Measurements from ENCODE around the gene KRT3. TPM values are rescaled to one million over a fixed set of nuclear protein-coding genes. Genes with fewer than 3 reads are reported as not detected.
"Not testable (repeated sequence)": the region's sequence is repeated elsewhere in the genome, so short reads cannot be mapped to it uniquely, and the experiment has no call there.

Gene KRT3
- polyA plus RNA-seq, 2 donors: 1.9 to 2.4 TPM

DNA sequence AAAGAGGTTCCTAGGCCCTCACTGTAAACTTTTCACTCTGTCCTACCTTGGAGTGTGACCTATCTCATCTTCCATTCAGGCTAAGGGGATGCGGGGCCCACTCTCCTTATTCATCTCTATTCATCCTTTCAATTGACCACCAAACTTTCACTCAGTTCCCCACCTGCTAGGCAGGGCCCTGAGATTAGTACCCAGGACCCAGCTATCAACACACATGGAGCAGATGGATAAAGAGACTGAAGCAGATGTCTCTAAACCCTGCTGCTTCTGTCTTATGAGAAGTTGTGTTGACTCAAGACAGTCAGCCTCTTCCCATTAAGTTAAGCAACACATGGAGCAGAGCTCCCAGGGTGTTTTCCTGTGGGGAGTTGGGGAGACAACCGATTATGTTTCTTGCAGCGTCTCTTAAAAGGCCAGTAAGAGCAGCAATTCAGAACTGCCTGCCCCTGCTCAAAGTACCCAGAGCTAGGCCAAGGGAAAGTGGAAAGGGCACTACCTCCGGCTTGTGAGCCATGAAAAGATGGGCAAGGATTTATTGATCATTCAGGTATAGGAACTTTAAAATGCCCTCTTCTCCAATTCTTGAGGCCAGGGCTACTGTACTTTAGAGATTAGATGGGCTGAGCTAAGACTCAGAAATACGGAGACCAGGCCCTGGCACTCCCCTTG is 29.4 kb downstream of the KRT3 start:
- no peaks in the 10 kb centered on the region for H3K36me3 ChIP-seq (ENCODE audit: control insufficient read depth in 2 of 2, insufficient read depth in 2 of 2, low read length in 1 of 2)
- no peak overlapping the region for H3K4me3 ChIP-seq (ENCODE audit: low read depth in 1 of 2, low read length in 2 of 2)
- H3K4me1 ChIP-seq (ENCODE audit: control insufficient read depth in 2 of 2, insufficient read depth in 2 of 2, low read length in 1 of 2): no peaks in the 10 kb centered on the region
- peaks cover 0 to 4% of the 10 kb centered on the region in 2 donors for H3K9me3 ChIP-seq (ENCODE audit: control insufficient read depth in 2 of 2, insufficient read depth in 1 of 2, low read depth in 1 of 2, low read length in 1 of 2)
- no peaks in the 10 kb centered on the region for H3K27me3 ChIP-seq (ENCODE audit: control insufficient read depth in 1 of 2, insufficient read depth in 2 of 2, low read length in 2 of 2)
- 86 to 87% methylated on average over 5 of the region's 5 CpGs for WGBS, 2 donors
- no peak overlapping the region for H3K27ac ChIP-seq (ENCODE audit: low read depth in 2 of 2, low read length in 1 of 2)

DNA sequence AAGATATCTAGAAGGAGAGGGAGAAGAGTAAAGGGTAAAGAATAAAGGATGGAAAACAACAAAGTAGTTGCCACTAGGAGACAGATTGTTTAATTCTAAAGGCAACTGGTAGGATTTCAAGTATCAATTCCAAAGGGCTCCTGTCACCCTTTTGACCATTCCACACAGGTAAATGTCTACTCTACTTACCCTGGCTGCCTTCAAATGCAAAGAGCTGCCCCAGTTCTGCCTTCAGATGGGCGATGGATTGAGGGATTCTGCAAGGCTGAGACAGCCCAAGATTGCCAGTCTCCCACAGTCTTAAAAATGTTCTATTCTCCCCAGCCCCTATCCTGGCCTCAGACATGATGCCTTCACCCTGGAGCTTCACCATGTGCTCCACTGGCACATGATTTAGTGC is 30.2 kb downstream of the KRT3 start:
- H3K36me3 ChIP-seq (ENCODE audit: control insufficient read depth in 2 of 2, insufficient read depth in 2 of 2, low read length in 1 of 2): no peaks in the 10 kb centered on the region
- no peaks in the 10 kb centered on the region for H3K27me3 ChIP-seq (ENCODE audit: control insufficient read depth in 1 of 2, insufficient read depth in 2 of 2, low read length in 2 of 2)
- no peak overlapping the region for H3K4me3 ChIP-seq (ENCODE audit: low read depth in 1 of 2, low read length in 2 of 2)
- H3K4me1 ChIP-seq (ENCODE audit: control insufficient read depth in 2 of 2, insufficient read depth in 2 of 2, low read length in 1 of 2): no peaks in the 10 kb centered on the region
- WGBS, 2 donors: 65% methylated on average over 1 of the region's 1 CpG
- H3K27ac ChIP-seq (ENCODE audit: low read depth in 2 of 2, low read length in 1 of 2): no peak overlapping the region
- H3K9me3 ChIP-seq (ENCODE audit: control insufficient read depth in 2 of 2, insufficient read depth in 1 of 2, low read depth in 1 of 2, low read length in 1 of 2): peaks cover under 1 to 4% of the 10 kb centered on the region in 2 donors

GRCh38 chr12:52763991-52764390 is 31.9 kb downstream of the KRT3 start:
- H3K4me1 ChIP-seq (ENCODE audit: control insufficient read depth in 2 of 2, insufficient read depth in 2 of 2, low read length in 1 of 2): no peaks in the 10 kb centered on the region
- H3K4me3 ChIP-seq (ENCODE audit: low read depth in 1 of 2, low read length in 2 of 2): no peak overlapping the region
- H3K27ac ChIP-seq (ENCODE audit: low read depth in 2 of 2, low read length in 1 of 2): no peak overlapping the region
- peaks cover 4 to 12% of the 10 kb centered on the region in 2 donors for H3K9me3 ChIP-seq (ENCODE audit: control insufficient read depth in 2 of 2, insufficient read depth in 1 of 2, low read depth in 1 of 2, low read length in 1 of 2)
- H3K27me3 ChIP-seq (ENCODE audit: control insufficient read depth in 1 of 2, insufficient read depth in 2 of 2, low read length in 2 of 2): no peaks in the 10 kb centered on the region
- no peaks in the 10 kb centered on the region for H3K36me3 ChIP-seq (ENCODE audit: control insufficient read depth in 2 of 2, insufficient read depth in 2 of 2, low read length in 1 of 2)
- WGBS, 2 donors: 77% methylated on average over 2 of the region's 2 CpGs

DNA sequence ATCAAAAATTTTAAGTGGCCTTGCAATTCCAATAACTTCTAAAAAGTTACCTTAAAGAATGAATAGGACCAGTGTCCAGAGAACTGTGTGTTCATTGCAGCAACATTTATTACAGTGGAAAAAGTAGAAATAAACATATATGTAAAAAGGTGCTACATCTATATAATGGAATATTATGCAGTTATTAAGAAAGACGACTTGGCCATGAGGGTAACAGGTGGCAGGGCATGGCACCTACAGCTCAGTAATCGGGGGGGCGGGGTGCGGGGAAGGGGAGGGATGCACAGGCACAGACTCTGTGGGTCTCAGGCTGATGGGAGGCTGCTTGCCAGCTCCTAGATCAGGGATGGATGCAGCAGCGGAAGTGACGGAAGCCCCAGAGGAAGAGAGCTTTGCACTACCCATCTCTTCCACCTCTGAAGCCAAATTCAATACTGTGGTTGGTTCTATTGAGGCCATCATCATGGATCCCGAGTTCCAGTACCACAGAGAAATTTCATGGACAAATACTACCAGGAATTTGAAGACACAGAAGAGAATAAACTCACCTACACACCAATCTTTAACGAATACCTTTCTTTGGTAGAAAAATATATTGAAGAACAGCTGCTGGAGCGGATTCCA is 32.8 kb downstream of the KRT3 start:
- Histone ChIP-seq H3K4me1 (ENCODE audit: control insufficient read depth in 2 of 2, insufficient read depth in 2 of 2, low read length in 1 of 2) (no peaks in the 10 kb centered on the region), H3K9me3 (ENCODE audit: control insufficient read depth in 2 of 2, insufficient read depth in 1 of 2, low read depth in 1 of 2, low read length in 1 of 2) (peaks cover 4 to 12% of the 10 kb centered on the region in 2 donors), H3K36me3 (ENCODE audit: control insufficient read depth in 2 of 2, insufficient read depth in 2 of 2, low read length in 1 of 2) (no peaks in the 10 kb centered on the region), H3K4me3 (ENCODE audit: low read depth in 1 of 2, low read length in 2 of 2) (no peak overlapping the region), H3K27me3 (ENCODE audit: control insufficient read depth in 1 of 2, insufficient read depth in 2 of 2, low read length in 2 of 2) (no peaks in the 10 kb centered on the region), H3K27ac (ENCODE audit: low read depth in 2 of 2, low read length in 1 of 2) (no peak overlapping the region)
- WGBS, 2 donors: 77 to 80% methylated on average over 9 of the region's 9 CpGs

DNA sequence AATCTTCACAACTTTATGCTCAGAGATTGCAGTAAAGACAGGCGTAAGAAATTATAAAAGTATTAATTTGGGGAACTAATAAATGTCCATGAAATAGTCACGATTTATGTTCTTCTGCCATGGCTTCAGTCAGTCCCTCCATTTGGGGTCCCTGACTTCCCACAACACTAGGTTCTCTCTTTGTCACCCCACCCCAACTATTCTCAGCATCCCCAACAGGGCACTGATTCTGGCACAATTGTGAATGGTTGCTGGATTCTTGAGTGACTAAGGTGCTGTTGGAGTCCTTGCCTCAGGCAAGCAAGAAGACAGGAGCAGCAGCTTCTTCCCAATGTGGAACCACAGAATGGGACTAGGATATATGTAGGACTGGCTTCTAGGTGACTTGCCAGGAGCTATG is 34.1 kb downstream of the KRT3 start:
- Histone ChIP-seq H3K36me3 (ENCODE audit: control insufficient read depth in 2 of 2, insufficient read depth in 2 of 2, low read length in 1 of 2) (no peaks in the 10 kb centered on the region), H3K4me3 (ENCODE audit: low read depth in 1 of 2, low read length in 2 of 2) (no peak overlapping the region), H3K27me3 (ENCODE audit: control insufficient read depth in 1 of 2, insufficient read depth in 2 of 2, low read length in 2 of 2) (no peaks in the 10 kb centered on the region), H3K9me3 (ENCODE audit: control insufficient read depth in 2 of 2, insufficient read depth in 1 of 2, low read depth in 1 of 2, low read length in 1 of 2) (peaks cover 4 to 12% of the 10 kb centered on the region in 2 donors), H3K4me1 (ENCODE audit: control insufficient read depth in 2 of 2, insufficient read depth in 2 of 2, low read length in 1 of 2) (no peaks in the 10 kb centered on the region), H3K27ac (ENCODE audit: low read depth in 2 of 2, low read length in 1 of 2) (no peak overlapping the region)
- 89 to 96% methylated on average over 2 of the region's 2 CpGs for WGBS, 2 donors

DNA sequence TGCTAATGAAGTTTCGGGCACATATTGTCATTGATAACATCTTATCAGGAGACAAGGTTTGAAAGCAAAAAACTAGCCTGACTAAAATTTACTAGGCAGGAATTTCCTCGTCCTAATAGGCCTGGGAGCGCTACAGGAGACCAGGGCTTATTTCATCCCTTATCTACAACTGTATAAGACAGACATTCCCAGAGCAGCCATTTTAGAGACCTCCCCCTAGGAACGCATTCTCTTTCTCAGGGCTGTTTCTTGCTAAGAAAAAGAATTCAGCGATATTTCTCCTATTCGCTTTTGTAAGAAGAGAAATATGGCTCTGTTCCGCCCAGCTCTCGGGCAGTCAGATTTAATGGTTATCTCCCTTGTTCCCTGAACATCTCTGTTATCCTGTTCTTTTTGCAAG is 34.7 kb downstream of the KRT3 start:
- H3K4me1 ChIP-seq (ENCODE audit: control insufficient read depth in 2 of 2, insufficient read depth in 2 of 2, low read length in 1 of 2); H3K4me3 ChIP-seq (ENCODE audit: low read depth in 1 of 2, low read length in 2 of 2): not testable (repeated sequence)

DNA sequence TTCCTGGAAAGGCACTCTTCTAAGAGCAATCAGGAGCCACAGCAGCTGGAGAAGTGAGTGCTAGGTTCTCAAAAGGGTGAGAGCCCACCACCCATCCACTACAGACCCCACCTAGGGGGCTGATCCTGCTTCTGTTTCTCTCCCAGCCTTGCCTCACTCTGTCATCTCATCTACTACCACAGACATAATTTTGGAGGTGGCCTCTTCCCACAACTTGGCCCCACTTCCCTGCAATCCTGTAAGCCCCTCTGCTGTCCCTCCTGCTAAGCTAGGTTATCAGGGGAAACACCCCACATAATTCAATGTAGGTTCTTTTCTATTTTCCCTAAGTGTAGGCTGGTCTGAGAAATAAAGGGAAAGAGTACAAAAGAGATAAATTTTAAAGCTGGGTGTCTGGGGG is 35.3 kb downstream of the KRT3 start:
- no peak overlapping the region for H3K27ac ChIP-seq (ENCODE audit: low read depth in 2 of 2, low read length in 1 of 2)
- no peak overlapping the region for H3K4me3 ChIP-seq (ENCODE audit: low read depth in 1 of 2, low read length in 2 of 2)
- H3K4me1 ChIP-seq (ENCODE audit: control insufficient read depth in 2 of 2, insufficient read depth in 2 of 2, low read length in 1 of 2): no peaks in the 10 kb centered on the region
- no peaks in the 10 kb centered on the region for H3K27me3 ChIP-seq (ENCODE audit: control insufficient read depth in 1 of 2, insufficient read depth in 2 of 2, low read length in 2 of 2)
- peaks cover 4 to 12% of the 10 kb centered on the region in 2 donors for H3K9me3 ChIP-seq (ENCODE audit: control insufficient read depth in 2 of 2, insufficient read depth in 1 of 2, low read depth in 1 of 2, low read length in 1 of 2)
- H3K36me3 ChIP-seq (ENCODE audit: control insufficient read depth in 2 of 2, insufficient read depth in 2 of 2, low read length in 1 of 2): no peaks in the 10 kb centered on the region

More for the DNA sequence above, 34.7 kb downstream of the KRT3 start:
- not testable (repeated sequence) for H3K36me3 ChIP-seq (ENCODE audit: control insufficient read depth in 2 of 2, insufficient read depth in 2 of 2, low read length in 1 of 2); H3K27ac ChIP-seq (ENCODE audit: low read depth in 2 of 2, low read length in 1 of 2); H3K27me3 ChIP-seq (ENCODE audit: control insufficient read depth in 1 of 2, insufficient read depth in 2 of 2, low read length in 2 of 2)
- WGBS, 2 donors: 89 to 92% methylated on average over 8 of the region's 8 CpGs
- peaks cover 4 to 12% of the 10 kb centered on the region in 2 donors for H3K9me3 ChIP-seq (ENCODE audit: control insufficient read depth in 2 of 2, insufficient read depth in 1 of 2, low read depth in 1 of 2, low read length in 1 of 2)

- 63 to 74% methylated on average over 2 of the region's 2 CpGs for WGBS, 2 donors
- H3K4me3 ChIP-seq (ENCODE audit: low read depth in 1 of 2, low read length in 2 of 2): no peak overlapping the region
- H3K4me1 ChIP-seq (ENCODE audit: control insufficient read depth in 2 of 2, insufficient read depth in 2 of 2, low read length in 1 of 2): no peaks in the 10 kb centered on the region
- H3K36me3 ChIP-seq (ENCODE audit: control insufficient read depth in 2 of 2, insufficient read depth in 2 of 2, low read length in 1 of 2): no peaks in the 10 kb centered on the region
- no peaks in the 10 kb centered on the region for H3K27me3 ChIP-seq (ENCODE audit: control insufficient read depth in 1 of 2, insufficient read depth in 2 of 2, low read length in 2 of 2)
- H3K9me3 ChIP-seq (ENCODE audit: control insufficient read depth in 2 of 2, insufficient read depth in 1 of 2, low read depth in 1 of 2, low read length in 1 of 2): peaks cover 4 to 12% of the 10 kb centered on the region in 2 donors
- no peak overlapping the region for H3K27ac ChIP-seq (ENCODE audit: low read depth in 2 of 2, low read length in 1 of 2)
Measured at GRCh38 chr12:52759695-52760094, 36.2 kb downstream of the KRT3 start.

GRCh38 chr12:52759218-52759617 is 36.7 kb downstream of the KRT3 start:
- Histone ChIP-seq H3K27me3 (ENCODE audit: control insufficient read depth in 1 of 2, insufficient read depth in 2 of 2, low read length in 2 of 2) (no peaks in the 10 kb centered on the region), H3K9me3 (ENCODE audit: control insufficient read depth in 2 of 2, insufficient read depth in 1 of 2, low read depth in 1 of 2, low read length in 1 of 2) (peaks cover 4 to 12% of the 10 kb centered on the region in 2 donors), H3K36me3 (ENCODE audit: control insufficient read depth in 2 of 2, insufficient read depth in 2 of 2, low read length in 1 of 2) (no peaks in the 10 kb centered on the region), H3K27ac (ENCODE audit: low read depth in 2 of 2, low read length in 1 of 2) (no peak overlapping the region), H3K4me3 (ENCODE audit: low read depth in 1 of 2, low read length in 2 of 2) (no peak overlapping the region), H3K4me1 (ENCODE audit: control insufficient read depth in 2 of 2, insufficient read depth in 2 of 2, low read length in 1 of 2) (no peaks in the 10 kb centered on the region)
- 40 to 59% methylated on average over 2 of the region's 2 CpGs for WGBS, 2 donors
